ENCODE results near the gene GADL1.

GRCh38 chr3:30941342-30941741, 46.9 kb upstream of the GADL1 start:
- TF ChIP-seq POLR2A (IDR thresholded peaks at IDR 0.05; ENCODE audit: borderline replicate concordance, extremely low read depth, insufficient read depth, insufficient read length) (no peak), EZH2phosphoT487 (IDR thresholded peaks at IDR 0.05; ENCODE audit: borderline replicate concordance) (no peak), CTCF (IDR thresholded peaks at IDR 0.05 in 2 of 3, conservative IDR thresholded peaks at IDR 0.05 in 1 of 3; ENCODE audit: borderline replicate concordance in 1 of 3, insufficient read depth in 1 of 3, low read depth in 2 of 3, low read length in 2 of 3) (no peak), EGR1 (IDR thresholded peaks at IDR 0.05; ENCODE audit: low read depth) (no peak), ELF1 (IDR thresholded peaks at IDR 0.05; ENCODE audit: borderline replicate concordance, low read depth) (no peak), EZH2 (IDR thresholded peaks at IDR 0.05) (no peak), ATF3 (IDR thresholded peaks at IDR 0.05) (no peak), ZBTB33 (IDR thresholded peaks at IDR 0.05; ENCODE audit: extremely low read depth, insufficient replicate concordance, low read length) (no peak), CEBPB (IDR thresholded peaks at IDR 0.05; ENCODE audit: low read depth) (no peak), SIN3A (IDR thresholded peaks at IDR 0.05; ENCODE audit: low read depth) (no peak), CBX3 (IDR thresholded peaks at IDR 0.05; ENCODE audit: low read depth) (no peak), POLR2AphosphoS5 (IDR thresholded peaks at IDR 0.05; ENCODE audit: low read depth, low read length) (no peak), ZNF274 (IDR thresholded peaks at IDR 0.05; ENCODE audit: low read depth, low read length) (no peak)
